Upper lobe of right lung (tissue), 1 donor: ENCODE measurements around the gene DECR2. TPM values are rescaled to one million over a fixed set of nuclear protein-coding genes. Genes with fewer than 3 reads are reported as not detected.

ENCODE experiments used
- ATAC-seq: fragments of 200-7000 bp; cut with Tn5 transposase; one replicate; pipeline ENCODE4 v1.9.1; 2020; ENCODE audit warnings: mild to moderate bottlenecking, moderate library complexity
- DNase-seq: peaks from one replicate; pipeline ENCODE4 v3.0.0-alpha.2; 2020
- H3K27ac ChIP-seq: fragments of 200-600 bp; one replicate; pipeline ENCODE4 v1.8.0; 2022
- H3K27me3 ChIP-seq: fragments of 200-600 bp; one replicate; pipeline ENCODE4 v1.8.0; 2022; ENCODE audit warnings: mild to moderate bottlenecking
- H3K36me3 ChIP-seq: fragments of 200-600 bp; one replicate; pipeline ENCODE4 v1.8.0; 2022
- H3K4me1 ChIP-seq: fragments of 200-600 bp; one replicate; pipeline ENCODE4 v1.8.0; 2022
- H3K4me3 ChIP-seq: fragments of 200-600 bp; one replicate; pipeline ENCODE4 v1.8.0; 2022; ENCODE audit warnings: mild to moderate bottlenecking
- H3K9me3 ChIP-seq: fragments of 200-600 bp; one replicate; pipeline ENCODE4 v1.8.0; 2022
- CTCF ChIP-seq: fragments of 200-600 bp; IDR thresholded peaks from one replicate; pipeline ENCODE4 v1.8.0; 2022; ENCODE audit warnings: antibody characterized with exemption
- intact Hi-C: fragments of 100-400 bp; cut with DNase I; formaldehyde crosslinking; loops from one replicate; pipeline ENCODE4 v1.11.0; 2022
- total RNA-seq: library from RNA; stranded (reverse); fragmentation: NEBNext Ultra II Directional; extraction: Animal tissue kit (Norgen Biotek cat#: 25700); gene quantifications from one replicate; pipeline ENCODE4 v1.2.1, GENCODE V29; 2021
- donor health status: DM: no; HTN: yes; CAD: no; lungs with severe emphysema.

Gene DECR2
- total RNA-seq, 1 donor from 2014 or later = 14.2 TPM

GRCh38 chr16:399340-400019 lies 2.2 kb upstream of the DECR2 start:
- no peak overlapping the region for H3K27ac ChIP-seq
- H3K4me3 ChIP-seq = no peak overlapping the region
- no peaks in the 10 kb centered on the region for H3K36me3 ChIP-seq
- peaks cover 25% of the 10 kb centered on the region for H3K4me1 ChIP-seq
- intact Hi-C loops = no loop called here
- no peak for TF ChIP-seq CTCF
- no peaks in the 10 kb centered on the region for H3K27me3 ChIP-seq
- no peak for ATAC-seq
- no peak for DNase-seq
- no peaks in the 10 kb centered on the region for H3K9me3 ChIP-seq

GRCh38 chr16:400061-400591 lies 1.6 kb upstream of the DECR2 start:
- H3K36me3 ChIP-seq = no peaks in the 10 kb centered on the region
- H3K9me3 ChIP-seq = no peaks in the 10 kb centered on the region
- no peak for DNase-seq
- H3K4me1 ChIP-seq = peaks cover 25% of the 10 kb centered on the region
- no peak for ATAC-seq
- intact Hi-C loops = no loop called here
- H3K27me3 ChIP-seq = no peaks in the 10 kb centered on the region
- TF ChIP-seq CTCF = no peak
- H3K4me3 ChIP-seq = peak overlapping the region; percentile 90
- peak overlapping the region; percentile 90 for H3K27ac ChIP-seq

GRCh38 chr16:404971-405486 lies 3.3 kb downstream of the DECR2 start:
- no peaks in the 10 kb centered on the region for H3K9me3 ChIP-seq
- ATAC-seq (no peak), DNase-seq (no peak)
- intact Hi-C loops = no loop called here
- H3K27ac ChIP-seq = no peak overlapping the region
- TF ChIP-seq CTCF = no peak
- H3K27me3 ChIP-seq = no peaks in the 10 kb centered on the region
- no peaks in the 10 kb centered on the region for H3K36me3 ChIP-seq
- no peak overlapping the region for H3K4me3 ChIP-seq
- H3K4me1 ChIP-seq = peaks cover 12% of the 10 kb centered on the region

- no peak for ATAC-seq
- Histone ChIP-seq H3K9me3 (no peaks in the 10 kb centered on the region), H3K27me3 (no peaks in the 10 kb centered on the region), H3K4me3 (no peak overlapping the region), H3K36me3 (peaks cover 1% of the 10 kb centered on the region), H3K4me1 (peaks cover 6% of the 10 kb centered on the region), H3K27ac (no peak overlapping the region)
- intact Hi-C loops = no loop called here
- TF ChIP-seq CTCF = no peak
- no peak for DNase-seq
Observed at GRCh38 chr16:405548-406506, 4.1 kb downstream of the DECR2 start.

- H3K4me1 ChIP-seq = peaks cover 5% of the 10 kb centered on the region
- TF ChIP-seq CTCF = no peak
- H3K9me3 ChIP-seq = no peaks in the 10 kb centered on the region
- DNase-seq (no peak), ATAC-seq (no peak)
- H3K4me3 ChIP-seq = no peak overlapping the region
- peaks cover 13% of the 10 kb centered on the region for H3K36me3 ChIP-seq
- H3K27ac ChIP-seq = no peak overlapping the region
- no peaks in the 10 kb centered on the region for H3K27me3 ChIP-seq
- intact Hi-C loops = no loop called here
Observed at GRCh38 chr16:407253-407652, 5.6 kb downstream of the DECR2 start.
